K562 (cell line): Measurements from ENCODE around the gene RNH1. TPM values are rescaled to one million over a fixed set of nuclear protein-coding genes. Genes with fewer than 3 reads are reported as not detected.

Source experiments
- BCOR ChIP-seq: fragments of 450-650 bp; IDR thresholded peaks from 2 replicates; pipeline ENCODE4 v1.6.1; 2016
- KDM4B ChIP-seq, 2 experiments: fragments of 450-650 bp in 1 of 2; sonication (generic) in 1 of 2; IDR thresholded peaks; 2 replicates each; pipeline ENCODE4 v1.6.1; 2016 to 2017; ENCODE audit warnings: borderline replicate concordance in 2 of 2, antibody characterized with exemption in 1 of 2, low read depth in 1 of 2, mild to moderate bottlenecking in 1 of 2
- MXI1 ChIP-seq: IDR thresholded peaks from 2 replicates; pipeline ENCODE4 v1.6.1; 2011; ENCODE audit warnings: low read depth, mild to moderate bottlenecking, improper control_type of control experiment, low read length
- NUFIP1 ChIP-seq: fragments of 450-650 bp; IDR thresholded peaks from 2 replicates; pipeline ENCODE4 v1.6.1; 2018; ENCODE audit not compliant: partially characterized antibody
- RAD51 ChIP-seq: fragments of 450-650 bp; IDR thresholded peaks from 2 replicates; pipeline ENCODE4 v1.7.1; 2016; ENCODE audit warnings: low read depth, mild to moderate bottlenecking, borderline replicate concordance
- RBM25 ChIP-seq: fragments of 200-400 bp; formaldehyde crosslinking; IDR thresholded peaks from 2 replicates; pipeline ENCODE4 v1.6.1; 2018; ENCODE audit warnings: low read length, low read depth, moderate library complexity; ENCODE audit not compliant: severe bottlenecking
- SETDB1 ChIP-seq: IDR thresholded peaks from one replicate; pipeline ENCODE4 v1.6.1; 2012; ENCODE audit warnings: low read length, control low read depth, inconsistent platforms
- SMAD1 ChIP-seq: fragments of 150-350 bp; IDR thresholded peaks from 2 replicates; pipeline ENCODE4 v1.6.1; 2014; ENCODE audit warnings: low read length, low read depth; ENCODE audit not compliant: partially characterized antibody
- SMAD3 ChIP-seq: fragments of 450-650 bp; formaldehyde crosslinking; conservative IDR thresholded peaks from 2 replicates; pipeline ENCODE4 v1.4.0; 2020; ENCODE audit warnings: mild to moderate bottlenecking
- USF2 ChIP-seq: sonication (generic); formaldehyde crosslinking; IDR thresholded peaks from 2 replicates; pipeline ENCODE4 v1.5.0; 2020; ENCODE audit warnings: missing genetic modification reagents
- YY1 ChIP-seq, 3 experiments: IDR thresholded peaks; 2 replicates each; pipeline ENCODE4 v1.6.1; 2011; ENCODE audit warnings: low read length in 2 of 3, mild to moderate bottlenecking in 2 of 3, moderate library complexity in 2 of 3, borderline replicate concordance in 1 of 3, control low read depth in 1 of 3, low read depth in 1 of 3; ENCODE audit not compliant: insufficient read depth in 3 of 3, insufficient replicate concordance in 2 of 3, control insufficient read depth in 1 of 3, insufficient read length in 1 of 3; ENCODE audit errors: extremely low read depth in 1 of 3
- ZNF175 ChIP-seq: fragments of 200-800 bp; sonication (Bioruptor generic); IDR thresholded peaks from 2 replicates; pipeline ENCODE4 v1.6.1; 2016; ENCODE audit warnings: low read depth, mild to moderate bottlenecking, missing genetic modification characterization, missing compliant biosample characterization
- ZNF395 ChIP-seq: fragments of 200-800 bp; sonication (Bioruptor generic); IDR thresholded peaks from 2 replicates; pipeline ENCODE4 v1.6.1; 2017; ENCODE audit warnings: missing genetic modification characterization, missing compliant biosample characterization
- polyA plus RNA-seq, 8 experiments: library from polyadenylated mRNA; depleted of rRNA in 4 of 8; stranded (reverse) in 5 of 8; unstranded in 3 of 8; fragments of >200 nt; fragmentation: Nextera tagmentation in 2 of 8; fragmentation: Illumina TruSeq in 1 of 8; extraction: Ambion mirVana in 2 of 8; extraction: Trizol in 1 of 8; gene quantifications; 2 replicates each; pipeline versions ENCODE4 v1.2.1 to v1.2.3, GENCODE V29; 2011 to 2014; ENCODE audit warnings: inconsistent platforms in 1 of 8, missing spikeins in 1 of 8
- total RNA-seq, 7 experiments: library from RNA; depleted of rRNA in 6 of 7; stranded (reverse); fragments of >200 nt in 6 of 7; fragmentation: Illumina TruSeq in 2 of 7; extraction: Trizol in 2 of 7; gene quantifications; 2 replicates each; pipeline versions ENCODE4 v1.2.1 to v1.2.3, GENCODE V29; 2011 to 2021; ENCODE audit warnings: low replicate concordance in 1 of 7
- TF ChIP-seq, protein P1 (sequence below): fragments of 200-400 bp; formaldehyde crosslinking; IDR thresholded peaks from 2 replicates; pipeline ENCODE4 v1.6.1; 2017; ENCODE audit warnings: mild to moderate bottlenecking, low read depth, low read length, moderate library complexity
- TF ChIP-seq, protein P2 (sequence below): sonication (generic); formaldehyde crosslinking; IDR thresholded peaks from 2 replicates; pipeline ENCODE4 v1.8.0; 2022; ENCODE audit warnings: missing genetic modification reagents, mild to moderate bottlenecking, borderline replicate concordance
- TF ChIP-seq, protein P3 (sequence below): sonication (generic); formaldehyde crosslinking; IDR thresholded peaks from 2 replicates; pipeline ENCODE4 v1.8.1; 2023; ENCODE audit warnings: missing genetic modification reagents, mild to moderate bottlenecking, borderline replicate concordance

The RNH1 gene
- total and polyA plus RNA-seq, 9 of the 15 experiments (the other 6 are each of a cell fraction or from before 2014, with no cell fraction given): 2.5 to 160 (median 44.3) TPM

DNA sequence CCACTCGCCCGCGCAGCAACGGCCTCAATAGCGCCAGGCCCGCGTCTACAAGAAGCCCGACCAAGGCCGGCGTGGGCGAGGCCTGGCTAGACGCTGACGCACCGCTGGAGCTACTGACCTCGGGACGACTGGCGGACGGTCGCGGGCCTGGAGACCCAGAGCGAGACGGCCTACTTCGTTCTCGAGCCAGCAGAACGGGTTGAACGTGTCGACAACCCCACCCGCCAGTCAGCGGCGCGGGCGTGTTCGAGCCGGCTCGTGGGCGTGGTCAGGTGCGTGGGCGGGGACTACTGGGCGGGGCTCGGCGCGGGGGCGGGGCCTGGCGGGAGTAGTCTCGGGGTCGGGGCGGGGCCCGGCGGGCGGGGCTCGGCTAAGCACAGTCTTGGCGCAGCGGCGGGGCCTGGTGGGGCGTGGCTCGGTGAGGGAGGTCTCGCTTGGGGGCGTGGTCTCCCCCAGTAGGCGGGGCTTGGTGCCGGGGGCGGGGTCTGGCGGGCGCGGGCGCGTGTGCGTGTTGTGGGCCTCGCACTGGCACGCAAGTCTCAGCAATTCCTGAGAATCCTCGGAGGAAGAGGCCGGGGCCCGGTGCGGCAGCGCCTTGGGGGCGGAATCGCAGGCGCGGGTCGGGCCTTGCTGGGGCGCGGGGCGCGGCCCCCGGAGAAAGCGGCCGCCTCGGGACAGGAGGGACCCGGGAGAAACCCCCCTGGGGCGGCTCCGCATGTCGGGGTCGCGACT, at the start of gene RNH1 (continued):
- no peak for TF ChIP-seq USF2
- TF ChIP-seq NUFIP1: no peak
- TF ChIP-seq, protein P1, sequence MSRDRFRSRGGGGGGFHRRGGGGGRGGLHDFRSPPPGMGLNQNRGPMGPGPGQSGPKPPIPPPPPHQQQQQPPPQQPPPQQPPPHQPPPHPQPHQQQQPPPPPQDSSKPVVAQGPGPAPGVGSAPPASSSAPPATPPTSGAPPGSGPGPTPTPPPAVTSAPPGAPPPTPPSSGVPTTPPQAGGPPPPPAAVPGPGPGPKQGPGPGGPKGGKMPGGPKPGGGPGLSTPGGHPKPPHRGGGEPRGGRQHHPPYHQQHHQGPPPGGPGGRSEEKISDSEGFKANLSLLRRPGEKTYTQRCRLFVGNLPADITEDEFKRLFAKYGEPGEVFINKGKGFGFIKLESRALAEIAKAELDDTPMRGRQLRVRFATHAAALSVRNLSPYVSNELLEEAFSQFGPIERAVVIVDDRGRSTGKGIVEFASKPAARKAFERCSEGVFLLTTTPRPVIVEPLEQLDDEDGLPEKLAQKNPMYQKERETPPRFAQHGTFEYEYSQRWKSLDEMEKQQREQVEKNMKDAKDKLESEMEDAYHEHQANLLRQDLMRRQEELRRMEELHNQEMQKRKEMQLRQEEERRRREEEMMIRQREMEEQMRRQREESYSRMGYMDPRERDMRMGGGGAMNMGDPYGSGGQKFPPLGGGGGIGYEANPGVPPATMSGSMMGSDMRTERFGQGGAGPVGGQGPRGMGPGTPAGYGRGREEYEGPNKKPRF: no peak
- no peak; a peak in 1 of 4 replicates for TF ChIP-seq KDM4B (IDR thresholded peaks at IDR 0.05; ENCODE audit: borderline replicate concordance in 2 of 2, low read depth in 1 of 2)
- TF ChIP-seq MXI1: no peak
- no peak for TF ChIP-seq RBM25
- no peak for TF ChIP-seq ZNF175
- TF ChIP-seq ZNF395: peak; percentile 17
- TF ChIP-seq RAD51: no peak
- no peak for TF ChIP-seq SETDB1
- no peak for TF ChIP-seq SMAD3 (CRISPR knock-in tag)
- TF ChIP-seq BCOR: no peak
- no peak for TF ChIP-seq SMAD1
- TF ChIP-seq, protein P2, sequence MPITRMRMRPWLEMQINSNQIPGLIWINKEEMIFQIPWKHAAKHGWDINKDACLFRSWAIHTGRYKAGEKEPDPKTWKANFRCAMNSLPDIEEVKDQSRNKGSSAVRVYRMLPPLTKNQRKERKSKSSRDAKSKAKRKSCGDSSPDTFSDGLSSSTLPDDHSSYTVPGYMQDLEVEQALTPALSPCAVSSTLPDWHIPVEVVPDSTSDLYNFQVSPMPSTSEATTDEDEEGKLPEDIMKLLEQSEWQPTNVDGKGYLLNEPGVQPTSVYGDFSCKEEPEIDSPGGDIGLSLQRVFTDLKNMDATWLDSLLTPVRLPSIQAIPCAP (CRISPR knock-in tag): no peak
- TF ChIP-seq YY1 (IDR thresholded peaks at IDR 0.05; ENCODE audit: borderline replicate concordance in 1 of 3, control insufficient read depth in 1 of 3, extremely low read depth in 1 of 3, insufficient read depth in 3 of 3, insufficient read length in 1 of 3, insufficient replicate concordance in 2 of 3, low read depth in 1 of 3, low read length in 2 of 3): peak in 1 of 3 experiments; percentile 33
- TF ChIP-seq, protein P3, sequence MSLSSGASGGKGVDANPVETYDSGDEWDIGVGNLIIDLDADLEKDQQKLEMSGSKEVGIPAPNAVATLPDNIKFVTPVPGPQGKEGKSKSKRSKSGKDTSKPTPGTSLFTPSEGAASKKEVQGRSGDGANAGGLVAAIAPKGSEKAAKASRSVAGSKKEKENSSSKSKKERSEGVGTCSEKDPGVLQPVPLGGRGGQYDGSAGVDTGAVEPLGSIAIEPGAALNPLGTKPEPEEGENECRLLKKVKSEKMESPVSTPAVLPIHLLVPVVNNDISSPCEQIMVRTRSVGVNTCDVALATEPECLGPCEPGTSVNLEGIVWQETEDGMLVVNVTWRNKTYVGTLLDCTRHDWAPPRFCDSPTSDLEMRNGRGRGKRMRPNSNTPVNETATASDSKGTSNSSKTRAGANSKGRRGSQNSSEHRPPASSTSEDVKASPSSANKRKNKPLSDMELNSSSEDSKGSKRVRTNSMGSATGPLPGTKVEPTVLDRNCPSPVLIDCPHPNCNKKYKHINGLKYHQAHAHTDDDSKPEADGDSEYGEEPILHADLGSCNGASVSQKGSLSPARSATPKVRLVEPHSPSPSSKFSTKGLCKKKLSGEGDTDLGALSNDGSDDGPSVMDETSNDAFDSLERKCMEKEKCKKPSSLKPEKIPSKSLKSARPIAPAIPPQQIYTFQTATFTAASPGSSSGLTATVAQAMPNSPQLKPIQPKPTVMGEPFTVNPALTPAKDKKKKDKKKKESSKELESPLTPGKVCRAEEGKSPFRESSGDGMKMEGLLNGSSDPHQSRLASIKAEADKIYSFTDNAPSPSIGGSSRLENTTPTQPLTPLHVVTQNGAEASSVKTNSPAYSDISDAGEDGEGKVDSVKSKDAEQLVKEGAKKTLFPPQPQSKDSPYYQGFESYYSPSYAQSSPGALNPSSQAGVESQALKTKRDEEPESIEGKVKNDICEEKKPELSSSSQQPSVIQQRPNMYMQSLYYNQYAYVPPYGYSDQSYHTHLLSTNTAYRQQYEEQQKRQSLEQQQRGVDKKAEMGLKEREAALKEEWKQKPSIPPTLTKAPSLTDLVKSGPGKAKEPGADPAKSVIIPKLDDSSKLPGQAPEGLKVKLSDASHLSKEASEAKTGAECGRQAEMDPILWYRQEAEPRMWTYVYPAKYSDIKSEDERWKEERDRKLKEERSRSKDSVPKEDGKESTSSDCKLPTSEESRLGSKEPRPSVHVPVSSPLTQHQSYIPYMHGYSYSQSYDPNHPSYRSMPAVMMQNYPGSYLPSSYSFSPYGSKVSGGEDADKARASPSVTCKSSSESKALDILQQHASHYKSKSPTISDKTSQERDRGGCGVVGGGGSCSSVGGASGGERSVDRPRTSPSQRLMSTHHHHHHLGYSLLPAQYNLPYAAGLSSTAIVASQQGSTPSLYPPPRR (CRISPR knock-in tag): no peak
